Fibroblast of lung (primary cell): Measurements from ENCODE around the gene SLC6A4.

Source experiments
- EZH2 ChIP-seq: IDR thresholded peaks from 2 replicates; pipeline ENCODE4 v1.5.1; 2012; ENCODE audit warnings: low read length, control low read depth, mild to moderate bottlenecking; ENCODE audit errors: missing control alignments
- TF ChIP-seq, protein P1 (sequence below), 2 donors: IDR thresholded peaks in 1 of 2; conservative IDR thresholded peaks in 1 of 2; 1 replicate in 1 of 2; 2 replicates in 1 of 2; pipeline ENCODE4 v1.5.1; 2011 to 2012; ENCODE audit warnings: low read length in 2 of 2, control low read depth in 1 of 2, inconsistent platforms in 1 of 2, low read depth in 1 of 2, mild to moderate bottlenecking in 1 of 2

DNA sequence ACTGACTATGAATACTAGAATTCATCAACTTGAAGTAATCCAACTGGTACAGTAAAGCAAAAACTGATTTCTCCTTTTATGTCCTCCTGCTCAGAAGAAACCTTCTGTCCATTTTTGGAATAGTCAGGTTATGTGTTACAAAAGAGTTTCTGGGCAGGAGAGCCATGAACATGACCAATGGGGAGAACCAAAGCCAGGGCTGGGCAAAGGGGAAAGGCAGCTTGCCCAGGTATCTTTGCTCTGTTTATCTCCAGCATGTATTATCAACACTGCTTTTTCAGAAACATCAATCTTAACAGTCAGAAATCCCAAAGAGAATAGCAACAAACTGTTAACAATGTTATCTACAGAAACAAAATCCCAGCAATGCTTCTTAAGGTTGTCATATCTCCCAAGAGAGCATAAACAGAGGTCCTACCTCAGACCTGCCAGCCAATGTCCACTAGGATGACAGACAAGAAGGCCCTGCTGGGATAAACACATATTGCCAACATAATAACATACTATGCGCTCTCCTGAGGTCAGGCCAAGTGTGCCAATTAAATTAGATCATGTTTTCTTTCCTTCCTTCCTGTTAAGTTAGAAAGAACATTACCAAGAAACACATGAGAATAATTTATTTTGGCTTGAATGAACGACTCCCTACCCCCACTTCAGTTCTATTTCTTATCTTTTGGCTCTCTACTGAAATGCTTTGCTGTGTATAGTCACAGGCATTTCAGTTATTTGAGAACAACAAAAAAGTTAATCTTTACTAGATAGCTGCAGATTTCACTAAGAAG, 28.2 kb upstream of the SLC6A4 start:
- no peak for TF ChIP-seq EZH2
- TF ChIP-seq, protein P1, sequence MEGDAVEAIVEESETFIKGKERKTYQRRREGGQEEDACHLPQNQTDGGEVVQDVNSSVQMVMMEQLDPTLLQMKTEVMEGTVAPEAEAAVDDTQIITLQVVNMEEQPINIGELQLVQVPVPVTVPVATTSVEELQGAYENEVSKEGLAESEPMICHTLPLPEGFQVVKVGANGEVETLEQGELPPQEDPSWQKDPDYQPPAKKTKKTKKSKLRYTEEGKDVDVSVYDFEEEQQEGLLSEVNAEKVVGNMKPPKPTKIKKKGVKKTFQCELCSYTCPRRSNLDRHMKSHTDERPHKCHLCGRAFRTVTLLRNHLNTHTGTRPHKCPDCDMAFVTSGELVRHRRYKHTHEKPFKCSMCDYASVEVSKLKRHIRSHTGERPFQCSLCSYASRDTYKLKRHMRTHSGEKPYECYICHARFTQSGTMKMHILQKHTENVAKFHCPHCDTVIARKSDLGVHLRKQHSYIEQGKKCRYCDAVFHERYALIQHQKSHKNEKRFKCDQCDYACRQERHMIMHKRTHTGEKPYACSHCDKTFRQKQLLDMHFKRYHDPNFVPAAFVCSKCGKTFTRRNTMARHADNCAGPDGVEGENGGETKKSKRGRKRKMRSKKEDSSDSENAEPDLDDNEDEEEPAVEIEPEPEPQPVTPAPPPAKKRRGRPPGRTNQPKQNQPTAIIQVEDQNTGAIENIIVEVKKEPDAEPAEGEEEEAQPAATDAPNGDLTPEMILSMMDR (conservative IDR thresholded peaks at IDR 0.05 in 1 of 2, IDR thresholded peaks at IDR 0.05 in 1 of 2; ENCODE audit: low read depth in 1 of 2, low read length in 2 of 2): no peak
